ENCODE measurements around the gene BAD.
A peak's percentile ranks its signal among the peaks of the same experiment; 100 is the strongest.

The BAD gene

GRCh38 chr11:64244107-64244506, 40.4 kb downstream of the BAD start:
- no peak for DNase-seq (ENCODE audit: low spot score)

- DNase-seq (ENCODE audit: low spot score), result no peak
Measured at GRCh38 chr11:64243236-64243854, 41.1 kb downstream of the BAD start.

GRCh38 chr11:64241491-64242374, 42.7 kb downstream of the BAD start:
- DNase-seq (ENCODE audit: low spot score), result no peak

GRCh38 chr11:64241241-64241490, 43.3 kb downstream of the BAD start:
- DNase-seq (ENCODE audit: low spot score), result peak; percentile 100

- peak; percentile 99 for DNase-seq (ENCODE audit: low spot score)
Measured at GRCh38 chr11:64240435-64241240, 43.8 kb downstream of the BAD start, which contains the start of gene FKBP2. Gene FKBP2, plus strand, starts transcription at chr11:64241095. Its CDS starts 1,293 bp downstream, at chr11:64242388.

GRCh38 chr11:64239662-64240434, 44.6 kb downstream of the BAD start:
- no peak for DNase-seq (ENCODE audit: low spot score)

- DNase-seq (ENCODE audit: low spot score), result no peak
Measured at GRCh38 chr11:64238999-64239398, 45.5 kb downstream of the BAD start.

GRCh38 chr11:64238076-64238475, 46.4 kb downstream of the BAD start:
- DNase-seq (ENCODE audit: low spot score), result no peak

- DNase-seq (ENCODE audit: low spot score), result no peak
Measured at GRCh38 chr11:64237484-64237951, 46.9 kb downstream of the BAD start.

- no peak for DNase-seq (ENCODE audit: low spot score)
Measured at GRCh38 chr11:64235437-64236161, 48.9 kb downstream of the BAD start.

GRCh38 chr11:64234647-64235379, 49.7 kb downstream of the BAD start:
- DNase-seq (ENCODE audit: low spot score), result no peak

- DNase-seq (ENCODE audit: low spot score), result peak; percentile 84
Measured at GRCh38 chr11:64233913-64234586, 50.4 kb downstream of the BAD start, which contains the start of gene VEGFB. Gene VEGFB, plus strand, starts transcription at chr11:64234584. Its CDS starts 250 bp downstream, at chr11:64234834.

- no peak for DNase-seq (ENCODE audit: low spot score)
Measured at GRCh38 chr11:64232967-64233315, 51.5 kb downstream of the BAD start.

GRCh38 chr11:64232182-64232966, 52.1 kb downstream of the BAD start:
- DNase-seq (ENCODE audit: low spot score), result no peak

- DNase-seq (ENCODE audit: low spot score), result no peak
Measured at GRCh38 chr11:64231546-64231945, 52.9 kb downstream of the BAD start.

GRCh38 chr11:64230985-64231365, 53.5 kb downstream of the BAD start:
- no peak for DNase-seq (ENCODE audit: low spot score)

- peak; percentile 94 for DNase-seq (ENCODE audit: low spot score)
Measured at GRCh38 chr11:64230171-64230984, 54.1 kb downstream of the BAD start, which contains the start of gene DNAJC4. Gene DNAJC4, plus strand, starts transcription at chr11:64230548. Its CDS starts 307 bp downstream, at chr11:64230855.

- no peak for DNase-seq (ENCODE audit: low spot score)
Measured at GRCh38 chr11:64229744-64230170, 54.7 kb downstream of the BAD start.

Data from left forelimb (tissue), 1 donor.